Activated T-cell treated with anti-CD3 and anti-CD28 coated beads, Interleukin-2, amount 50 U/mL, for 4 hours (primary cell): Measurements from ENCODE around the gene WDR18. TPM values are rescaled to one million over a fixed set of nuclear protein-coding genes. Genes with fewer than 3 reads are reported as not detected.

Experiments used
- ATAC-seq, 2 donors: fragments of 200-7000 bp; cut with Tn5 transposase; one replicate each; pipeline ENCODE4 v1.10.0; 2021
- DNase-seq: peaks from one replicate; pipeline ENCODE4 v3.0.0-alpha.2; 2020
- H3K27me3 Mint-ChIP-seq: one replicate; pipeline ENCODE4 v1.8.0; 2021; ENCODE audit warnings: low read depth, mixed read lengths
- H3K36me3 Mint-ChIP-seq: one replicate; pipeline ENCODE4 v1.8.0; 2022; ENCODE audit warnings: mixed read lengths; ENCODE audit not compliant: insufficient read depth
- H3K4me1 Mint-ChIP-seq: one replicate; pipeline ENCODE4 v1.8.0; 2021; ENCODE audit warnings: low read depth, mixed read lengths
- H3K4me3 Mint-ChIP-seq: one replicate; pipeline ENCODE4 v1.8.0; 2021; ENCODE audit warnings: mild to moderate bottlenecking, moderate library complexity, mixed read lengths
- H3K9me3 Mint-ChIP-seq: one replicate; pipeline ENCODE4 v1.8.0; 2021; ENCODE audit warnings: mixed read lengths
- total RNA-seq, 3 donors: library from RNA; stranded (reverse); gene quantifications; one replicate each; pipeline ENCODE4 v1.2.1, GENCODE V29; 2021

The WDR18 gene
- total RNA-seq, 3 donors from 2014 or later = 163 to 217 (median 199) TPM

DNA sequence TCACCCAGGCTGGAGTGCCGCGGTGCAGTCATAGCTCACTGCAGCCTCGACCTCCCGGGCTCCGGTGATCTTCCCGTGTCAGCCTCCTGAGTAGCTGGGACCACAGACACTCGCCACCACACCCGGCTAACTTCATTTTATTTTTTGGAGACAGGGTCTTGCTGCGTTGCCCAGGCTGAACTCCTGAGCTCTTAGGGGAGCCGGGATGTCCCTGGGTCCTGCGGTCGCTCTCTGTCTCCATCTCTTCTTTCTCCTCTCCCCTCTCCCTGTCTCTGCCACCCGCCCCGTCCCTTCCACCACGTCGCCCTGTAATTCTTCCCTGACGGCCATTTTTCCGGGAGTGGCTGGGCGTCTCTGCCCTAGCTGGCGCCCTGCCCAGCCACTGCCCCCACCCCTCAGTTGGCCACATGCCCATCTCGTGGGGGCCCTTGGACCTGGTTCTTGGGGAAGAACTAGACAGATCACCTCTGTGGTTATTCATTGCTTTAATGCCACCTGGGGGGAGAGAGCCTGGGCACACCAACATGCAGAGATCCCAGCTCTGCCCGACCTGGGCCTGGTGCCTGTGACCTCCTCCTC is 39.4 kb upstream of the WDR18 start:
- no peak for DNase-seq
- Mint-ChIP-seq H3K4me1 (peaks cover 12% of the 10 kb centered on the region), H3K4me3 (no peak overlapping the region), H3K9me3 (no peaks in the 10 kb centered on the region), H3K36me3 (no peaks in the 10 kb centered on the region), H3K27me3 (no peaks in the 10 kb centered on the region)
- ATAC-seq = no peak

DNA sequence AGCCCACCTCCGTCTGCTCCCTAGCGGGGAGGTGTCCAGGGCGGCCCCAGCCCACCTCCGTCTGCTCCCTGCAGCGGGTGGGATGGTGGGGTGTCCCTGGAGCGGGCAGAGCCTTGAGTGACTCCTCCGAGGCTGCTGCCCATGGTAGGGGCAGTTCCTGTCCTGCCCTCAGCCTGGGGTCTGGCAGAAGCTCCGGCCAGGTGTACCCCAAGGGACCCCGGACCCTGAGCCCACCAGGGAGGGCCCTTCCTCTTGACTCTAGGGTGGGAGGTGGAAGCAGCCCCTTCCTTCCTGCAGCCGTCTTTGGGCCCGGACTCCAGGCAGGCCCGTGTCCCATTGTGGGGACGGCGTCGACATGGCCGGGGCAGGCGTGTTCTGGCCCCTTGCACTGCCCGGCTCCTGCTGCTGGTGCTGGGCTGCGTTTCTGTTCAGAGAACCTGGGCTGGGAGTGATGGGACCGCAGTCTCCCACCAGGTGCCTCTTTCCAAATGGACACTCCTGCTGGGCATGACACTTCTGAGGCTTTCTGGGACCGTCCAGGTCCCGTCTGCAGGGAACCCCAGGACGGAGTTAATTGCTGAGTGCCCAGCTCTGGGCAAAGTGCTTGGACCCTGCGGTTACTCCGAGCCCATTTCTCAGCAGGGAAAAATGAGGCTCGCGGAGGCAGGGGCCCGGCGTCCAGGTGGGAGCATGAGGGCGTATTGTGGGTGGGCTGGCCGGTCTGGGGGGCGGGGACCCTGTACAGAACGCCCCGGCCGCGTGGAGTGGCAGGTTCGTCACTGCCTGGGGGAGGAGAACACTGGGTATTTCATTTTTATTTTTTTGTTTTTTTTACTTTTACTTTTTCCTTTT is 38.5 kb upstream of the WDR18 start:
- Mint-ChIP-seq H3K9me3 (no peaks in the 10 kb centered on the region), H3K4me1 (peaks cover 8% of the 10 kb centered on the region), H3K27me3 (no peaks in the 10 kb centered on the region), H3K36me3 (no peaks in the 10 kb centered on the region), H3K4me3 (no peak overlapping the region)
- DNase-seq (no peak), ATAC-seq (no peak)

- Mint-ChIP-seq H3K9me3 (no peaks in the 10 kb centered on the region), H3K27me3 (no peaks in the 10 kb centered on the region), H3K36me3 (no peaks in the 10 kb centered on the region), H3K4me1 (peaks cover 4% of the 10 kb centered on the region), H3K4me3 (no peak overlapping the region)
- no peak for DNase-seq
- ATAC-seq = no peak
Measured at GRCh38 chr19:947090-947706, 36.9 kb upstream of the WDR18 start.

GRCh38 chr19:947707-948539 is 36.2 kb upstream of the WDR18 start:
- H3K9me3 Mint-ChIP-seq = no peaks in the 10 kb centered on the region
- ATAC-seq = no peak
- no peaks in the 10 kb centered on the region for H3K27me3 Mint-ChIP-seq
- no peak for DNase-seq
- no peaks in the 10 kb centered on the region for H3K36me3 Mint-ChIP-seq
- peaks cover 7% of the 10 kb centered on the region for H3K4me1 Mint-ChIP-seq
- H3K4me3 Mint-ChIP-seq = no peak overlapping the region

- no peak for ATAC-seq
- H3K4me3 Mint-ChIP-seq = no peak overlapping the region
- no peaks in the 10 kb centered on the region for H3K36me3 Mint-ChIP-seq
- peaks cover 11% of the 10 kb centered on the region for H3K4me1 Mint-ChIP-seq
- H3K9me3 Mint-ChIP-seq = no peaks in the 10 kb centered on the region
- H3K27me3 Mint-ChIP-seq = no peaks in the 10 kb centered on the region
- DNase-seq = no peak
Measured at GRCh38 chr19:948842-949496, 35.2 kb upstream of the WDR18 start.

DNA sequence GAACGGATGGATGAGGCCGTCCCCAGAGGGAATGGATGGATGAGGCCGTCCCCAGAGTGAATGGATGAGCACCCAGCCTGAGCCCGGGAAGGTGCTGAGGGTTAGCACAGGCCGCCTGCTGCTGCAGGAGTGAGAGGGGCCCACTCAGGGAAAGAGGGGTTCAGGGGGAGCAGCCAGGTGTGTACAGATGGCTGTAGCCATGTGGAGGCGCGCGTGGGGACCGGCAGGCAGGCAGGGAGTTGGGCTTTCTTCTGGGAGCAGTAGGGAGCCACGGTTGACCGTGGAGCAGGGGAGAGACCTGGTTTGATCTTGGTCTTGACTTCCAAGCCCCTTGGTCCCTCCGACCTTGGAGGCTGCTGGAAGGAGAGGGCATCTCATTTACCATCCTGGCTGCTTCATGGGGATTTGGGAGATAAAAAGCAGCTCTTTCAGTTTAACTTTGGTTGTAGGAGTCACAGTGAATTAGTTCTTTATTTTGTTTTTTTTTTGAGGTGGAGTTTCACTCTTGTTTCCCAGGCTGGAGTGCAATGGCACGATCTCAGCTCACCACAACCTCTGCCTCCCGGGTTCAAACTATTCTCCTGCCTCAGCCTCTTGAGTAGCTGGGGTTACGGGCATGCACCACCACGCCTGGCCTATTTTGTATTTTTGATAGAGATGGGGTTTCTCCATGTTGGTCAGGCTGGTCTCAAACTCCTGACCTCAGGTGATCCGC is 33.6 kb upstream of the WDR18 start:
- Mint-ChIP-seq H3K27me3 (no peaks in the 10 kb centered on the region), H3K4me1 (peaks cover 11% of the 10 kb centered on the region), H3K4me3 (no peak overlapping the region), H3K9me3 (no peaks in the 10 kb centered on the region), H3K36me3 (no peaks in the 10 kb centered on the region)
- DNase-seq (no peak), ATAC-seq (no peak)

- ATAC-seq (no peak), DNase-seq (no peak)
- Mint-ChIP-seq H3K27me3 (no peaks in the 10 kb centered on the region), H3K4me1 (peaks cover 11% of the 10 kb centered on the region), H3K9me3 (no peaks in the 10 kb centered on the region), H3K4me3 (no peak overlapping the region), H3K36me3 (no peaks in the 10 kb centered on the region)
Measured at GRCh38 chr19:952049-952679, 32.0 kb upstream of the WDR18 start.

DNA sequence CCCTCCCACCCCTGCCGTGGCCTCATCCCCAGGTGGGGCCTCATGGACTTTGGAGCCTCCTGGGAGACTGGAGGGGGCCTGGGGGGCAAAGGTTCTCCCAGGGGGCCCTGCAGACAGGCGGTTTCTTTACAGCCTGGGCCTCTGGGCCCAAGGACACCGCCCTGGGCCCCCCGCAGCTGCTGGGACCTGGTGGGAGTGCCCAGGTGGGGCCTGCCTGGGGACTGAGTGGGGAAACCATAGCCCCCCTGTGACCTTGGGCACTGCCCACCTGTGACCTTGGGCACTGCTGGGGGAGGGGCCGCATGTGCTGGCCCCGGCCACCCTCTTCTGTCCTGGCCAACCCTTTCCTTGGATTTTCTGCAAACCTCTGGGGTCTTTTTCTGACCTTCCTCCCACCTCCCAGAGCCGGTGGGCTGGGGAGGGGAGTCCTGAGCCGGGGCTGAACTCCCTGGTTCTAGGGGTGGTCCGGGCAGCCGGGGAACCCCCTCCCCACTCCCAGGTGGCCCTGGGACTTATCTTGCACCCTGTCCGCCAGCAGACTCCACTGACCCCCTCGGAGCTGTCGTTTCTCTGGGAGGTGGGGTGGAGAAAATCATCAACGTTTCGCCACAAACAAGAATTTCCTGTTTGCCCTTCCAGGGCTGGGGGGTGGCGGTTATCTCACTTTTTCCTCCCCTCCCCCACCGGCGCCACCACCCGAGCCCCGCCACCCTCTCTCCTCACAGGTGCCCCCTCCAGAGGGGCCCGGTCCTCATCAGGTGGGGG is 31.3 kb upstream of the WDR18 start:
- H3K4me3 Mint-ChIP-seq = no peak overlapping the region
- H3K4me1 Mint-ChIP-seq = peaks cover 11% of the 10 kb centered on the region
- ATAC-seq = no peak

DNA sequence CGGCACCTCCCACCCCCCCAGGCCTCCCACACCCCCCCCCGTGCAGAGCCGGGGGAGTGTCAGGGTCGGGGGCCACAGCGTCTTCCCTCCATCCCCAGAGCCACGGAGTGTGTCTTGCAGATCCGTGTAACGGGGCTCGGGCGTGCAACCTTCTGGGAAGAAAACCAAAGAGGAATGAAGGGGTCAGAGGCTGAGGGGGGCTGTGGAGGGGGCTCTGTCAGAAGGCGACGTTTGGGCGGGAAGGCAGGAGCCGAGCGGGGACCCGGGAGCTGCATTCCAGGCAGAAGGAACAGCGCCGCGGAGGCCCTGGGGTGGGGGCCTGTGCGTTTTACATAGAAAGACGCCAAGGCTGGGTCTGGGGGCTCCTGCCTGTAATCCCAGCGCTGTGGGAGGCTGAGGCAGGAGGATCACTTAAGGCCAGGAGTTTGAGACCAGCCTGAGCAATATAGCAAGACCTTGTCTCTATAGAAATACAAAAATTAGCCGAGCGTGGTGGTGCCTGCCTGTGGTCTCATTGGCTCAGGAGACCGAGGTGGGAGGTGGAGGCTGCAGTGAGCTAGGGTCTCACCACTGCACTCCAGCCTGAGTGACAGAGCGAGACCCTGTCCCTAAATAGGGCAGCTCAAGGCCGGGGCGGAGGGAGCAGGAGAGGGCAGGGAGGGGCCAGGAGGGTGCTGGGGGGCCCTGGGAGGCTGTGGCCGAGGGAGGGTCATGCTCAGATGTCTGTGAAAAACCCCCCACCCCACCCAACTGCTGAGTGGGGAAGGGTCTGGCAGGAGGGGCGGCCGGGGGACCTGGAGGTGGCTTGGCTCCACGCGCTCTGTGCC is 30.5 kb upstream of the WDR18 start:
- Mint-ChIP-seq H3K4me1 (peaks cover 11% of the 10 kb centered on the region), H3K36me3 (no peaks in the 10 kb centered on the region), H3K4me3 (peak overlapping the region; percentile 56), H3K9me3 (no peaks in the 10 kb centered on the region), H3K27me3 (no peaks in the 10 kb centered on the region)
- DNase-seq = no peak
- no peak for ATAC-seq

More for the DNA sequence above, 31.3 kb upstream of the WDR18 start:
- Mint-ChIP-seq H3K9me3 (no peaks in the 10 kb centered on the region), H3K27me3 (no peaks in the 10 kb centered on the region), H3K36me3 (no peaks in the 10 kb centered on the region)
- DNase-seq = no peak

DNA sequence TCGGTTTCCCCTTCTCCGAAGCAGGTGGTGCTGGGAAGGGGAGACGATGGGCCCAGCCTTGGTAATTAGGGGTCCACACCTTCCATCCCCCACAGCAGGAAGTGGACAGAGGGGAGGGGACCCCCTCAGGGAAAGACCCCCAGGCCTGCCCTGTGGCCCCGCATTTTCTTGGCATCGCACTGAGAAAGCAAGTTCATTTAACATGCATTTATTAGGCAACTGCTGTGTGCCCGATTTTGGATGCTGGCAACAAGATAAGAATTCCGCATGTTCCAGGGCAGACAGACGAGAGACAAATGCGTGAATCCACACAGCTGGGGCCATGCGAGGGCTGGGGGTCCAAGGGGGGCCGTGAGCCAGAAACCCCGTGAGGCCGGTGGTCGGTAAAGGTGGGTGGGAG is 29.9 kb upstream of the WDR18 start:
- no peak for ATAC-seq
- Mint-ChIP-seq H3K4me3 (no peak overlapping the region), H3K27me3 (no peaks in the 10 kb centered on the region), H3K36me3 (no peaks in the 10 kb centered on the region), H3K9me3 (no peaks in the 10 kb centered on the region), H3K4me1 (peaks cover 12% of the 10 kb centered on the region)
- DNase-seq = no peak

DNA sequence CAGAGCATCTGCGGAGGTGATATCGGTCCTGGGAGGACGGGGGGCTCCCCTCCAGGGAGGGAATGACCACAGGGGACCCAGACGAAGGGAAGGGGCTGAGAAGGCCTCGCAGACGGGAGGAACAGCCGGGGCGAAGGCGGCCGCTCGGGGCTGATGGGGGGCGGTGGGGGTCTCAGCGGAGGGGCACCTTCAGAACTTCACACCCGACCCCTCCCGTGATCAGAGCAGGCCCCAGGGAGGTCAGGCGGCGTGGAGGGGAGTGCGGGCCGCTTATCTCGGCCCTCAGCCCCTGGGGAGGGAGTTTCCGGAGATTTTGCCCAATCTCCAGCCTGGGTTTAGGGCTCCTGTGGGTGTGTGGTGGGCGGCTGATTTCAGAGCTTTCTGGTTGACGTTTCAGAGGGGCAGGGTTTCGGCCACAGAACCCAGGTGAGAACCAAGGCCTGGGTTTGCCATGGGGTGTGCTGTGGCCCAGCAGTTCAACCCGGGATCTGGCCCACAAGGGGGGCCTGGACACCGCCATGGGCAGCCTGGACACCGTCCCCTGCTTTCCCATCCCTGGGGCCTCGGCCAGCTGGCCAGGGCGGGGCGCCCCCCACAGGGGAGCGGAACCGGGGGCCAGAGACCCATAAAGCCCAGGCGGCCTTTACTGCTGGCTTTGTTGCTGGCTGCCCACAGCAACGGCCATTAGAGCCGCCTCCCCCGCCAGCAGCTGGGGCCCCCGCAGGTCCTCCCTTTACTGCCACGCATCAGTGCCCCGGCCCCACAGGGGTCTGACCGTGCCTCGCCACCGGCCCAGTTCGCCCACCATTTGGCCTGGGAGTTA is 29.3 kb upstream of the WDR18 start:
- Mint-ChIP-seq H3K9me3 (no peaks in the 10 kb centered on the region), H3K4me3 (no peak overlapping the region), H3K4me1 (peaks cover 12% of the 10 kb centered on the region), H3K27me3 (no peaks in the 10 kb centered on the region), H3K36me3 (no peaks in the 10 kb centered on the region)
- ATAC-seq = no peak
- DNase-seq = no peak
